ENCODE measurements around the gene PATJ.
A peak's percentile ranks its signal among the peaks of the same experiment; 100 is the strongest.
"Not testable (repeated sequence)": the region's sequence is repeated elsewhere in the genome, so short reads cannot be mapped to it uniquely, and the experiment has no call there.

Gene PATJ

DNA sequence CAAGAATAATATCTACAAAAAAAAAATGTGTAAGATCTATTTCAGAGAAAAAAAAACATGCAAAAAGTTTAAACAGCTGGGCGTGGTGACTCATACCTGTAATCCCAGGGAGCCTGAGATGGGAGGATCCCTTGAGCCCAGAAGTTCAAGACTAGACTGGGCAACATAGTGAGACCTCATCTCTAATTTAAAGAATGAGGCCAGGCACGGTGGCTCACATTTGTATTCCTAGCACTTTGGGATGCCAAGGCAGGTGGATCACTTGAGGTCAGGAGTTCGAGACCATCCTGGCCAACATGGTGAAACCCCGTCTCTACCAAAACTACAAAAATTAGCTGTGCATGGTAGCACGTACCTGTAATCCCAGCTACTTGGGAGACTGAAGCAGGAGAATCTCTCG lies 443.0 kb downstream of the PATJ start:
- not testable (repeated sequence) for DNase-seq

DNA sequence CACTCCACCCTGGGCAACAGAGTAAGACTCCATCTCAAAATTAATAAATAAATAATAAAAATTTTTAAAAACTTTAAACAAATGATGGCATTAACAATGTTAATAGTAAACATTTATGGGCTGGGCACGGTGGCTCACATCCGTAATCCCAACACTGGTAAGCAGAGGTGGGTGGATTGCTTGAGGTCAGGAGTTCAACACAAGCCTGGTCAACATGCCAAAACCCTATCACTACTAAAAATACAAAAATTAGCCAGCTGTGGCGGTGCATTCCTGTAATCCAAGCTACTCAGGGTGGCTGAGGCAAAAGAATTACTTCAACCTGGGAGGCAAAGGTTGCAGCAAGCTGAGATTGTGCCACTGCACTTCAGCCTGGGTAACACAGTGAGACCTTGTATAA lies 443.4 kb downstream of the PATJ start:
- DNase-seq, result no peak

DNA sequence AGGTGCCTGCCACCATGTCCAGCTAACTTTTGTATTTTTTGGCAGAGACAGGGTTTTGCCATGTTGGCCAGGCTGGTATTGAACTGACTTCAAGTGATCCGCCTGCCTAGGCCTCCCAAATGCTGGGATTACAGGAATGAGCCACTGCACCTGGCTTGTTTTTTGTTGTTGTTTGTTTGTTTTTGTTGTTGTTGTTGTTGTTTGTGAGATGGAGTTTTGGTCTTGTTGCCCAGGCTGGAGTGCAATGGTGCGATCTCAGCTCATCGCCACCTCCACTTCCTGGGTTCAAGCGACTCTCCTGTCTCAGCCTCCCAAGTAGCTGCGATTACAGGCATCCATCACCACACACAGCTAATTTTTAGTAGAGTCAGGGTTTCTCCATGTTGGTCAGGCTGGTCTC lies 445.3 kb downstream of the PATJ start:
- DNase-seq, result no peak

DNA sequence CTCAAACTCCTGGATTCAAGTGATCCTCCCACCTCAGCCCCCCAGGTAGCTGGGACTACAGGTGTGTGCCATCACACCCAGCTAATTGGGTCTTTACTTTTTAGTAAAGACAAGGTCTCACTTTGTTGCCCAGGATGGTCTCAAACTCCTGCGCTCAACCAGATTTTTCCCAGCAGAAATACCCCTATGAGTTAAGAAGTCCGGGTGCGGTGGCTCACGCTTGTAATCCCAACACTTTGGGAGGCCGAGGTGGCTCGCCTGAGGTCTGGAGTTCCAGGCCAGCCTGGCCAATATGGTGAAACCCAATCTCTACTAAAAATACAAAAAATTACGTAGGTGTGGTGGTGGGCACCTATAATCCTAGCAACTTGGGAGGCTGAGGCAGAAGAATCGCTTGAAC lies 445.8 kb downstream of the PATJ start:
- no peak for DNase-seq

DNA sequence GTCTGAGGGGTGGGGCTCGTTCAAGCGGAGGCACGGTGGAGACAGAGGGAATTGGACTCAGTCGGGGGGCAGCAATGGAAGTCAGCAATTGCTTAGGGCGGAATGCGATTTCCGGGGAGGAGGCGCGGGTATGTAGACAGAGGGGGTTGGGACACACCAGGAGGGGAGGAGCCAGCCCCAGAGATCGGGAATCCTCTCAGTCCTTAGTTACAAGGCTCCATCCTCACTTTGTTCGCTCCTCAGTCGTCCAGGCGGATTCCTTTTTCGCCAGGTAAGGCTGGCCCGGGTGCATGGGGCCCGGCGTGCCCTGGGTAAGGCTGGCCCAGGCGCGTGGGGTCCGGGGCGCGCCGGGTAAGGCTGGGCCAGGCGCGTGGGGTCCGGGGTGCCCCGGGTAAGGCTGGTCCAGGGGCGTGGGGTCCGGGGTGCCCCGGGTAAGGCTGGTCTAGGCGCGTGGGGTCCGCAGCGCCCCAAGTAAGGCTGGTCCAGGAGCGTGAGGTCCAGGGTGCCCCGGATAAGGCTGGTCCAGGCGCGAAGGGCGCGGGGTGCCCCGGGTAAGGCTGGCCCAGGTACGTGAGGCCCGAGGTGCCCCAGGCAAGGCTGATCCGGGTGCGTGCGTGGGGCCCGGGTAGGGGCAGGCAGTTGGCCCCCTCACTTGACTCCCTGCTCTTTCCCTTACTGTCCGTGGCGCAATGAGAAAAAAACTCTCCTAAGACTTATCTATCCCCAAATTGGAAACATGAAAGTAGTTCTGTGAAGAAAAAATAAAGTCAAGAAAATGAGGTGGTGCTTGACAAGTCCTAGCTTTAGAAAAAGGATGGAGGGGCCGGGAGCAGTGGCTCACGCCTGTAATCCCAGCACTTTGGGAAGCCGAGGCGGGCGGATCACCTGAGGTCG lies 452.6 kb downstream of the PATJ start, which contains the start of gene L1TD1:
L1TD1 (plus strand) TSS at position 199 of the 894 bp plus-strand sequence. CDS start 11,780 bp downstream, outside the sequence.
- no peak for DNase-seq

DNA sequence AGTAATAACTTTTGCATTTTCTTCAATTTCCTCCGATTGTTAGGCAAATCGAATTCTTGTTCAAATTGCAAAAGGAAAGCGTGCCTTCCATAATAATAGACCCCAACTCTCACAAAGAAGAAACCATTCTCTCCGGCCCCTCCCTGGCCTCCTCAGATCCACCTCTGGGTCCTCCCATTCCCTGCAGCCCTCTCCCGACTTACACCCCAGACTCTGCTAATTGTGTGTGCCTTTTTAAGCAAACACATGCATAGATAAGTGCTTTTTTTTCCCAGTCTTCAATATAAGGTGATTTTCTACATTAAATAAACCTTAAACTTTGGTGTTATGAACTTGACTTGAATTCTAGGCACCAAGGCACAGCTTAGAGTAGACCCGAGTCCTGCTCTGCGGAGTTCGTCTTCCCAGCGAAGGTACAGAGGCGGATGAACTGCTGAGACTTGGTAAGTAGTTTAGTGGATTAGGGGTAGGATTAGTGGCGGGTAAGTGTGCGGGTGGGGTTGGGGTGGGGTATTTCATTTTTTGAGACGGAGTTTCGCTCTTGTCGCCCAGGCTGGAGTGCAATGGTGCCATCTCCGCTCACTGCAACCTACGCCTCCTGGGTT lies 453.9 kb downstream of the PATJ start:
- DNase-seq, result no peak

DNA sequence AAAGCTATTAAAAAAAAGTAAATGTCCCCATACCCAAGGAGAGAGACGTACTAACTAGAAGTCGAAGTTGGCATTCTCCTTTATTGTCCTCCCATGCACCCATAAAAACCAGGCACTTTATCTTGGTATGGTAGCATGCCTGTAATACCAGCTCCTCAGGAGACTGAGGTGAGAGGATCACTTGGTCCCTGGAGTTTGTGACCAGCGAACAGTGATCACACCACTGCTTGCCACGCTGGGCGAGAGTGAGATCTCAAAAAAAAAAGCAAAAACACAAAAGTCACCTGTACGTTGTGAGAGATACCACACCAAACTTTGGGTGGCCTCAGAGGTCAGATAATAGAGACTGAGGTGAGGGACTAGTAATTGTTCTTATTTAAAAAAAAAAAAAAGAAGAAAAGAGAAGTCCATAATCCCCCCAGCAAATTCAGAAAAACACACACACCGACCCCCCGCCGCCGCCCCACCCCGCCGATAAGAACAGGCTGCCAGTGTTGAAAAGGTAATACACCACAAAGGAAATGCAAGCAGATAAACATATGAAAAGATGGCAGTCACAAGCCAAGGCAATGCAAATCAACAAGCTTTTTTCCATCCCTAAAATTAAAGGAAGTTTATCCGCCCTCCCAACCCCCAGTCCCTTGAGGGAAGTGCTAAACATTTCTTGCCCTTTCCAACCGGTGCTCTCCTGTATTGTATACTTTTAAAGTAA lies 455.9 kb downstream of the PATJ start:
- DNase-seq, result no peak

DNA sequence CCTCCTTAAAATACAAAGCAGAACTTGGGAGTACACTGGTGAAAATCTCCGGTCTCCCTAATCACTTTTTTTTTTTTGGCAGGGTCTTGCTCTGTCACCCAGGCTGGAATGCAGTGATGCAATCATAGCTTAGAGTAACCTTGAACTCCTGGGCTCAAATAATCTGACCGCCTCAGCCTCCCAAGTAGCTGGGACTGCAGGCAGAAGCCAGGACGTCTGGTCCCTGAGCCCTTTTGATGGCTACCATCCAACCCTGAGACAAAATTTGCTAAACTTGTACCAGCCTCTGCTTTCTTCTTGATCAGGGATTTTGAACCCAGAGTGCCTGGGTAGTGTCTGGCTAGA lies 456.5 kb downstream of the PATJ start:
- DNase-seq, result no peak

DNA sequence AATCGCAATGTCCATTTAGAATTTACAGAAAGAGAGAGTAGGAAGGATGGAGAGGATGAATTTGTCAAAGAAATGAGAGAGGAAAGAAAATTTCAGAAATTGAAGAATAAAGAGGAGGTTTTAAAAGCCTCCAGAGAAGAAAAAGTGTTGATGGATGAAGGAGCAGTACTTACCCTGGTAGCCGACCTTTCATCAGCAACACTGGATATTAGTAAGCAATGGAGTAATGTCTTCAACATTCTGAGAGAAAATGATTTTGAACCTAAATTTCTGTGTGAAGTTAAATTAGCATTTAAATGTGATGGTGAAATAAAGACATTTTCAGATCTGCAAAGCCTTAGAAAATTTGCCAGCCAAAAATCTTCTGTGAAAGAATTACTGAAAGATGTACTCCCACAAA lies 464.9 kb downstream of the PATJ start:
- DNase-seq, result no peak

DNA sequence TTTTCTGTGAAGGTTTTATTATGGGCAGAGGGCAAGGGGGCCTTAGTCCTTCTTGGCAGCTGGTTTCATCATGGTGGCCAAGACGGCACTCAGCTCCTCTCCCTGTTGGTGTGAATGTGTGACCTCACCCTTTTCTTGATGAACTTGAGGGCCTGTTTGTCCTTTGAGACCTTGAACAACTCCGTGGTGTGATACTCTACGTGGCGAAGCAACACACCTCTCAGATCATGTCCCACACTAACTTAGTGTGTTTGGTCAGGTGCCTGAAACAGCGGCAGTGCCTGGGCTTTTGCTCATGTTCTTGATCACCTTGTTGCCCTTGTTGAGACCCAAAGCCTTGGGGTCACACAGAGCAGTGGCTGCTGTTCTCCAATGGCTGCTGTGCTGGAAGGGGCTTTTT lies 465.8 kb downstream of the PATJ start:
- DNase-seq, result no peak

DNA sequence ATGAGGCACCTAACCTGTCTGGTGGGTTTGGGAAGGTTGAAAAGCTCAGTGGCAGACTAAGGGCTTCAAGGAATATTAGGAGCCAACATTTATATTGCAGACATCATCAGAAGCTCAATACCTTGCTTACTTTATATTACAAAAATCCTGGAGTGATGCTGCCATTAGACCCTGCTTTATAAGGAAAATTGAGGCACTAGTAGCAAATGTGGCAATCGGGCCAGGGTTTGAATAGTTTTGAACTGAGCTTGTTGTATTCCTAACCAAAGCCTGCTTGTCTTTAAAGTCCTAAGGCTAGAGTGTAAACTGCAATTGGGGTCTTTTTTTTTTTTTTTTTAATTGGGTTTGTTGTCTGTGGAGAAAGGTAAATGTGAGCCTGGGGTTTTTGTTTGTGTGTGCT lies 466.7 kb downstream of the PATJ start:
- no peak for DNase-seq

DNA sequence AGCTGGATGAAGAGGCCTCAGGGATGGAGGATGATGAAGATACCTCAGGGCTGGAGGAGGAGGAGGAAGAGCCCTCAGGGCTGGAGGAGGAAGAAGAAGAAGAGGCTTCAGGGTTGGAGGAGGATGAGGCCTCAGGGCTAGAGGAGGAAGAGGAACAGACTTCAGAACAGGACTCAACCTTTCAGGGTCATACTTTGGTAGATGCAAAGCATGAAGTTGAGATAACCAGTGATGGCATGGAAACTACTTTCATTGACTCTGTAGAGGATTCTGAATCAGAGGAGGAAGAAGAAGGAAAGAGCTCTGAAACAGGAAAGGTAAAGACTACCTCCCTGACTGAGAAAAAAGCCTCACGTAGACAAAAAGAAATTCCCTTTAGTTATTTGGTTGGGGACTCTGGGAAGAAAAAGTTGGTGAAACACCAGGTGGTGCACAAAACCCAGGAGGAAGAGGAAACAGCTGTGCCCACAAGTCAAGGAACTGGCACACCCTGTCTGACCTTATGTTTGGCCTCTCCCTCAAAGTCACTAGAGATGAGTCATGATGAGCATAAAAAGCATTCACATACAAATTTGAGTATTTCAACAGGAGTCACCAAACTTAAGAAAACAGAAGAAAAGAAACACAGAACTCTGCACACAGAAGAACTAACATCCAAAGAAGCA lies 467.8 kb downstream of the PATJ start:
- DNase-seq, result peak; percentile 11

DNA sequence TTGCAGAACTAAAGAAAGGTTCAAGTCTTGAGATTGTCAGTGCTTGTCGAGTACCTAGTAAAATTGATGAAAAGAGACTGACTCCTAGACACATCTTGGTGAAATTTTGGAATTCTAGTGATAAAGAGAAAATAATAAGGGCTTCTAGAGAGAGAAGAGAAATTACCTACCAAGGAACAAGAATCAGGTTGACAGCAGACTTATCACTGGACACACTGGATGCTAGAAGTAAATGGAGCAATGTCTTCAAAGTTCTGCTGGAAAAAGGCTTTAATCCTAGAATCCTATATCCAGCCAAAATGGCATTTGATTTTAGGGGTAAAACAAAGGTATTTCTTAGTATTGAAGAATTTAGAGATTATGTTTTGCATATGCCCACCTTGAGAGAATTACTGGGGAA lies 468.7 kb downstream of the PATJ start:
- no peak for DNase-seq

DNA sequence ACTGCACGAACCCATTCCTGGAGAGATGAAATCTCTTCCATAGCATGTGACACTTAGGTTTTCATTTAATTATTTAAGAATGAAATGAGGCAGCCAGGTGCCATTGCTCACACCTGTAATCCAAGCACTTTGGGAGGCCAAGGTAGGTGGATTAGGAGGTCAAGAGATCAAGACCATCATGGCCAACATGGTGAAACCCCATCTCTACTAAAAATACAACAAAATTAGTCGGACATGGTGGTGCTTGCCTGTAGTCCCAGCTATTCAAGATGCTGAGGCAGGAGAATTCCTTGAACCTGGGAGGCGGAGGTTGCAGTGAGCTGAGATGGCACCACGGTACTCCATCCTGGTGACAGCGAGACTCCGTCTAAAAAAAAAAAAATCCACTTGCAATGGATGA lies 470.1 kb downstream of the PATJ start:
- no peak for DNase-seq

DNA sequence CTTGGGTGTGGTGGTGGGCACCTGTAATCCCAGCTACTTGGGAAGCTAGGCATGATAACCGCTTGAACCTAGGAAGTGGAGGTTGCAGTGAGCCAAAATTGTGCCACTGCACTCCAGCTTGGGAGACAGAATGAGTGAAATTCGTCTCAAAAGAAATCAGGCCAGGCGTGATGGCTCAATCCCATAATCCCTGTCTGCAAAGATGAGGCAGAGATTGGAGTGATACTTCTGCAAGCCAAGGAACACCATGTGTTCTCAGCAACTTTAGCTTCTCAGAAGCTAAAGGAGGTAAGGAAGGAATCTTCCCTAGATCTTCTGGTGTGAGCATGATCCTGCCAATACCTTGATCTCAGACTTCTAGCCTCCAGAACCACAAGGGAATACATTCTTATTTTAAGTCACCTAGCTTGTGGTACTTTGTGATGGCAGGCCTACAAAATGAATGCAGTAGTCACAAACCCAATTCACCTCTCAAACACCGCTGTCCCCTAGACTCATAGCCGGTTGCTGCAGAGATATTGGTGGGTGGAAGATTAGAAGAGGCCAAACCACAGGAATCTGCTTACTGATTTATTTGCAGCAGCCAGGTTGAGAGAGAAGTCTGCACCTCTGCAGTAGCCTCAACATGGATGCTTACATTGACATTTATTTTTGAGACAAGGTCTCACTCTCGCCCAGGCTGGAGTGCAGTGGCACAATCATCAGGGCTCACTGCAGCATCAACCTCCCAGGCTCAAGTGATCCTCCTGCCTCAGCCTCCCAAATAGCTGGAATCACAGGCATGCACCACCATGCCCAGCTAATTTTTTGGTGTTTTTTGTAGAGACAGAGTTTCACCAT lies 471.0 kb downstream of the PATJ start:
- DNase-seq, result no peak

DNA sequence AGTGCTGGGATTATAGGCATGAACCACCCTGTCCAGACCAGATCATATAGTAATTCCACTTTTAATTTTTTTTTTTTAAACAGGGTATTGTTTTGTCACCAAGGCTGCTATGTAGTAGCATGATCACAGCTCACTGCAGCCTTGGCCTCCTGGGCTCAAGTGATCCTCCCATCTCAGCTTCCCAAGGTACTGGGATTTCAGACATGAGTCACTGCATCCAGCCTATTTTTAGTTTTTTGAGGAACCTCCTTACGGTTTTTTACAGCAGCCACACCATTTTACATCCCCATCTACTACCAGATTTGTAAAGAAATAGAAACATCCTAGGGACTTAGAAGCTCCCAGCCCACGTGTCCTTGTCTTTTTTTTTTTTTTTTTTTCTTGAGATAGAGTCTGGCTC lies 476.3 kb downstream of the PATJ start:
- DNase-seq, result no peak

DNA sequence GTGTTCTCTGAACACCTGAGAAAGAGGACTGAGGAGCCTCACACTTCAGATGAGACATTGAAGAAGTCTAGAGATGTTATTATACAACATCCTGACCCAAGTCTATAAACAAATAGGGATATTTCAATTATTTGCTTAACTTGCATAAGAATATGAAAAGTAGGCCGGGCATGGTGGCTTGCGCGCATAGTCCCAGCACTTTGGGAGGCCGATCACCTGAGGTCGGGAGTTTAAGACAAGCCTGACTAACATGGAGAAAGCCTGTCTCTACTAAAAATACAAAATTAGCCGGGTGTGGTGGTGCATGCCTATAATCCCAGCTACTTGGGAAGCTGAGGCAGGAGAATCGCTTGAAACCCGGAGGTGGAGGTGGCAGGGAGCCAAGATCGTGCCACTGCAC lies 478.2 kb downstream of the PATJ start:
- DNase-seq, result not testable (repeated sequence)

DNA sequence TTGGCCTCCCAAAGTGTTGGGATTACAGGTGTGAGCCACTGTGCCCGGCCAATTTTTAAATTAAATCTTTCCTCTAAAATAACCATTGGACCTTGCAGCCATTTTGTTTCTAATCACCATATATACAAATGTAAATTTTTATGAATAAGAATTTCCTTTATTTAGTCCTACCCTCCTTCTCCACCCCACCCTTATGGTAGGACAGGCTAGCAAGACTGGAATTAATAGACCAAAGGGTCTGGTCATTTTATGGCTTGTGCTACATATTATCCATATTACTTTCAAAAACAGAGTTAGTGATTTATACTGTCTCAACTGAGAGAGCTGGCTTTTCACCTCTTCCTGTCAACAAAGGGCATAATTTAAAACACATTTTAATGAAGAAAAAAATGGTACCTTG lies 478.9 kb downstream of the PATJ start:
- DNase-seq, result no peak

DNA sequence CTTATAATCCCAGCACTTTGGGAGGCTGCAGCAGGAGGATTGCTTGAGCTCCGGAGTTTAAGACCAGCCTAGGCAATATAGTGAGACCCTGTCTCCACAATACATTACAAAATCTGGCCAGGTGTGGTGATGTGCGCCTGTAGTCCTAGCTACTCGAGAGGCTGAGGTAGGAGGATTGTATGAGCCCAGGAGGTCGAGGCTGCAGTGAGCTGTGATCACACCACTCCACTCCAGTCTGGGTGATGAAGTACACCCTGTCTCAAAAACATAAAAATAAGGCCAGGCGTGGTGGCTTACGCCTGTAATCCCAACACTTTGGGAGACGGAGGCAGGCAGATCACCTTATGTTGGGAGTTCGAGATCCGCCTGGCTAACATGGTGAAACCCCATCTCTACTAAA lies 480.0 kb downstream of the PATJ start:
- DNase-seq, result no peak

DNA sequence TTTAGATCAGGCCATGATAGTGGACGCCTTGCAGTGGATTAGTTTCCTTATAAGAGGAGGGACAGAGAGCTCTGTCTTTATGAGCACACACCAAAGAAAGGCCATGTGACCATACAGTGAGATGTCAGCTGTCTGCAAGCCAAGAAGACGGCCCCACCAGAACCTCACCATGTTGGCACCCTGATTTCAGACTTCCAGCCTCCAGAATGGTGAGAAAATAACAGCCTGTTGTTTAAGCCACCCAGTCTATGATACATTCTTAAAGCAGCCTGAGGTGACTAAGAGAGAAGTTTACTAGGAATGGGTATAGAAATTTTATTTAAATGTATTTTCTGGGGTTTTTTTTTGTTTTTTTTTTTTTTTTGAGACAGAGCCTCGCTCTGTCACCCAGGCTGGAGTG lies 481.9 kb downstream of the PATJ start:
- DNase-seq, result no peak

DNA sequence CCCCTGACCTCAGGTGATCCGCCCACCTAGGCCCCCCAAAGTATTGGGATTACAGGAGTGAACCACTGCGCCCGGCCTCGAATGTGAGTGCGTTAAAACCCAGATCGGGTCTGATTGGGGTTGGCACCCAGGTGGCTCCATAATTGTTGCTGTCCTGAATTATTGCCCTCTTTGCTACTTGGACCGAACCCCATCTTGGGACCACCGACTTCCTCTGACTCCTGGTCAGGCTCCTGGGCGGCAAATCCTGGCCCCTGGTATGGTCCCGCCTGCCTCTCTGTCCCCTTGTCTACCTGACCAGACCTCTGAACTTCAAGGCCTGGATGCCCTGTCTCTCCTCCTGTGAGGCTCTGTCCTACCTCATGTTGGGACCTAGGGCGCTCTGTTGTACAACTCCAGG lies 485.2 kb downstream of the PATJ start:
- no peak for DNase-seq

All from KG1 (cell line).